Esophagus muscularis mucosa (tissue), 4 donors: ENCODE measurements around the gene TP73. TPM values are rescaled to one million over a fixed set of nuclear protein-coding genes. Genes with fewer than 3 reads are reported as not detected.

Experiments used
- DNase-seq: peaks from one replicate; pipeline ENCODE4 v3.0.0-alpha.2; 2017; ENCODE audit errors: extremely low spot score
- H3K27ac ChIP-seq, 4 donors: fragments of 200-600 bp; sonication (generic); replicated peaks in 1 of 4; 1 replicate in 3 of 4; 2 replicates in 1 of 4; pipeline ENCODE4 v1.5.1; 2016 to 2019; ENCODE audit warnings: mild to moderate bottlenecking in 1 of 4
- H3K27me3 ChIP-seq, 4 donors: fragments of 200-600 bp; sonication (generic); one replicate each; pipeline versions ENCODE4 v1.5.1 to v1.6.0; 2016 to 2019
- H3K36me3 ChIP-seq, 4 donors: fragments of 200-600 bp; sonication (generic); one replicate each; pipeline ENCODE4 v1.5.1; 2016 to 2019
- H3K4me1 ChIP-seq, 4 donors: fragments of 200-600 bp; sonication (generic); one replicate each; pipeline ENCODE4 v1.5.1; 2016 to 2019
- H3K4me3 ChIP-seq, 4 donors: fragments of 200-600 bp; sonication (generic); 1 replicate in 2 of 4; 2 replicates in 2 of 4; pipeline ENCODE4 v1.5.1; 2016 to 2019; ENCODE audit warnings: mild to moderate bottlenecking in 4 of 4, moderate library complexity in 1 of 4
- H3K9me3 ChIP-seq, 4 donors: fragments of 200-600 bp; sonication (generic); 1 replicate in 3 of 4; 2 replicates in 1 of 4; pipeline ENCODE4 v1.5.1; 2016 to 2019
- EP300 ChIP-seq: sonication (generic); formaldehyde crosslinking; IDR thresholded peaks from one replicate; pipeline ENCODE4 v1.6.1; 2017; ENCODE audit warnings: antibody characterized with exemption
- POLR2A ChIP-seq: fragments of 450-650 bp; IDR thresholded peaks from one replicate; pipeline ENCODE4 v1.6.1; 2017; ENCODE audit warnings: antibody characterized with exemption, moderate library complexity, mild to moderate bottlenecking, low read depth
- POLR2AphosphoS5 ChIP-seq, 2 donors: sonication (generic); formaldehyde crosslinking; IDR thresholded peaks; one replicate each; pipeline ENCODE4 v1.6.1; 2017; ENCODE audit warnings: antibody characterized with exemption in 2 of 2
- WGBS: methylation state at CpG from one replicate; pipeline ENCODE4 v1.1.5; 2018; 5-methylcytosine and 5-hydroxymethylcytosine counted together
- intact Hi-C: fragments of 100-400 bp; cut with DNase I; formaldehyde crosslinking; loops from one replicate; pipeline ENCODE4 v1.15.1; 2023
- total RNA-seq, 4 donors: library from RNA; depleted of rRNA; stranded (reverse); fragments of >200 nt; gene quantifications; one replicate each; pipeline versions ENCODE4 v1.1.0 to v1.2.1, GENCODE V29; 2016
- TF ChIP-seq, protein P1 (sequence below), 3 experiments: fragments of 200-600 bp in 2 of 3; fragments of 450-650 bp in 1 of 3; sonication (generic) in 2 of 3; IDR thresholded peaks; one replicate each; pipeline ENCODE4 v1.5.1; 2017 to 2019; ENCODE audit warnings: antibody characterized with exemption in 3 of 3, mild to moderate bottlenecking in 2 of 3, moderate library complexity in 1 of 3

The TP73 gene
- total RNA-seq, 4 donors from 2014 or later = not detected

DNA sequence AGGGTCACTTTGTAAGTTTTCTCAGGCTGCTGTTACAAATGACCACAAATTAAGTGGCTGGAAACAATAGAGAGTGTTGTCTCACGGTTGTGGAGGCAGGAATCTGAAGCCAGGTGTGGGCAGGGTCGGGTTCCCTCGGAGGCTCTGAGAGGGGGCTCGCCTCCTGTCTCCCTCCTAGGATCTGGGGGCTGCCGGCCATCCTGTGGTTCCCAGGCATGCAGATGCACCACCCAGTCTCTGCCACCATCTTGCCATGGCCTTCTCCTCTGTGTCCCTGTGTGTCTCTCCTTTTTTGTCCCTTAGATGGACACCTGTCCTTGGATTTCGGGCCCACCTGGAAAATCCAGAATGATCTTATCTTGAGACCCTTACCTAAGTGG, 4.8 kb downstream of the TP73 start:
- H3K27me3 ChIP-seq = peaks cover 0 to 74% (median 27%) of the 10 kb centered on the region in 4 donors
- H3K36me3 ChIP-seq = no peaks in the 10 kb centered on the region
- peaks cover 4 to 13% (median 9%) of the 10 kb centered on the region in 4 donors for H3K4me1 ChIP-seq
- H3K9me3 ChIP-seq = no peaks in the 10 kb centered on the region
- WGBS = 77% methylated on average over 6 of the region's 6 CpGs
- TF ChIP-seq POLR2AphosphoS5 (IDR thresholded peaks at IDR 0.05) = no peak
- TF ChIP-seq POLR2A = no peak
- TF ChIP-seq, protein P1, sequence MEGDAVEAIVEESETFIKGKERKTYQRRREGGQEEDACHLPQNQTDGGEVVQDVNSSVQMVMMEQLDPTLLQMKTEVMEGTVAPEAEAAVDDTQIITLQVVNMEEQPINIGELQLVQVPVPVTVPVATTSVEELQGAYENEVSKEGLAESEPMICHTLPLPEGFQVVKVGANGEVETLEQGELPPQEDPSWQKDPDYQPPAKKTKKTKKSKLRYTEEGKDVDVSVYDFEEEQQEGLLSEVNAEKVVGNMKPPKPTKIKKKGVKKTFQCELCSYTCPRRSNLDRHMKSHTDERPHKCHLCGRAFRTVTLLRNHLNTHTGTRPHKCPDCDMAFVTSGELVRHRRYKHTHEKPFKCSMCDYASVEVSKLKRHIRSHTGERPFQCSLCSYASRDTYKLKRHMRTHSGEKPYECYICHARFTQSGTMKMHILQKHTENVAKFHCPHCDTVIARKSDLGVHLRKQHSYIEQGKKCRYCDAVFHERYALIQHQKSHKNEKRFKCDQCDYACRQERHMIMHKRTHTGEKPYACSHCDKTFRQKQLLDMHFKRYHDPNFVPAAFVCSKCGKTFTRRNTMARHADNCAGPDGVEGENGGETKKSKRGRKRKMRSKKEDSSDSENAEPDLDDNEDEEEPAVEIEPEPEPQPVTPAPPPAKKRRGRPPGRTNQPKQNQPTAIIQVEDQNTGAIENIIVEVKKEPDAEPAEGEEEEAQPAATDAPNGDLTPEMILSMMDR (IDR thresholded peaks at IDR 0.05) = no peak
- TF ChIP-seq EP300 = no peak
- H3K4me3 ChIP-seq = no peak overlapping the region
- intact Hi-C loops = no loop called here
- DNase-seq = no peak
- no peak overlapping the region for H3K27ac ChIP-seq

DNA sequence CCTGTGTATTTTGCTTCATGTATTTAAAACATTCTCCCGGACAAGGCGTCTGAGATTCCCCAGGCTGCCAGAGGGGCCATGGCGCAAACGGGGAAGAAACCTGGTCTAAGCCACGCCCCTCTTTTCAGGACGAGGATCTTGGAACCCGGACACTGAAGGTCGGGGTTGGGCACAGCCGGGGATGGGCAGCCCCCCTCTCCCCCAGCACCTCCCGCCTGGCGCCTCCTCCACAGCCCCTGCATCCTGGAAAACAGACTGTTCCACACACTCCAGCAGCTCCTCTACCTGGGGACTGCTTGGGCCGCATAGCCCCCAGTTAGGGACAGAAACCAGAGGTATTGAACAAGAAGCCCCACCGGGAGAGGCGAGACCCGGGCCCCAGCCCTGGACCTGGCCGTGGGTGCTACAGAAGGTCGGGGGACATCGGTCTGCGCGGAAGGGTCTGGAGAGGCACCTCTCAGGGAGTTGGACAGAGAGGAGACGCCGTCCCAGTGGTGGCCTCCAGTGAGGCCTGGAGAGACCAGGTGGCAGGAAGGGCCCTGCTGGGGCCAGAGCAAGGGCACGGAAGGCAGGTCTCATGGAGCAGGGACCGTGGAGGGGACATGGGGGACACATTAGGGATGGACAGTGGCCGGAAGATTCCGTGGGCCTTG, 5.4 kb downstream of the TP73 start:
- Histone ChIP-seq H3K9me3 (no peaks in the 10 kb centered on the region), H3K27ac (no peak overlapping the region), H3K36me3 (no peaks in the 10 kb centered on the region), H3K27me3 (peaks cover 0 to 74% (median 22%) of the 10 kb centered on the region in 4 donors), H3K4me3 (no peak overlapping the region), H3K4me1 (peaks cover under 1 to 7% (median 3%) of the 10 kb centered on the region in 4 donors)
- intact Hi-C loops = no loop called here
- TF ChIP-seq POLR2AphosphoS5 (IDR thresholded peaks at IDR 0.05) (no peak), POLR2A (no peak), EP300 (no peak)
- TF ChIP-seq, protein P1 (IDR thresholded peaks at IDR 0.05) = no peak
- whole genome bisulfite sequencing = 77% methylated on average over 26 of the region's 26 CpGs
- DNase-seq = no peak

DNA sequence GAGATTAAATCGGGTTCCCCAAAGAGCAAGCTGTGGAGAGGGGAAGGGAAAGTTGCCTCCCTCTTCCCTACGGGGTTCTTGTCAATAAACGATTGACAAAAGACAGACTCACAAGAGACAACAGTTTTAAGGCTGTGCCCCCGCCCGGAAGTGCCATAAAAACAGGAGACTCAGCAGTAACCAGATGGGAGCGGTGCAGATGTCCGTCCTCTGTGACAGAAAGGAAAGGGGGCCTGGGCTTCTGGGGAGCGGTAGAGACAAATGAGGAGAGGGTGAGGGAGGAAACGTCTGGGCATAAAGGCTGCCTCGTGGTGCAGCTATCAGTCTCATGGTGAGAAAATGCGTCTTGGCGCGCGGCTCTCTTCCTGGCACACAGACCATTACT, 5.9 kb downstream of the TP73 start:
- TF ChIP-seq POLR2A (no peak), POLR2AphosphoS5 (IDR thresholded peaks at IDR 0.05) (no peak), EP300 (no peak)
- TF ChIP-seq, protein P1 (IDR thresholded peaks at IDR 0.05) = no peak
- intact Hi-C loops = no loop called here
- H3K9me3 ChIP-seq = no peaks in the 10 kb centered on the region
- H3K4me1 ChIP-seq = peaks cover 0 to 2% (median 0%) of the 10 kb centered on the region in 4 donors
- no peak for DNase-seq
- no peak overlapping the region for H3K27ac ChIP-seq
- 66% methylated on average over 14 of the region's 14 CpGs for WGBS
- H3K27me3 ChIP-seq = peaks cover 0 to 74% (median 16%) of the 10 kb centered on the region in 4 donors
- no peaks in the 10 kb centered on the region for H3K36me3 ChIP-seq
- H3K4me3 ChIP-seq = no peak overlapping the region

DNA sequence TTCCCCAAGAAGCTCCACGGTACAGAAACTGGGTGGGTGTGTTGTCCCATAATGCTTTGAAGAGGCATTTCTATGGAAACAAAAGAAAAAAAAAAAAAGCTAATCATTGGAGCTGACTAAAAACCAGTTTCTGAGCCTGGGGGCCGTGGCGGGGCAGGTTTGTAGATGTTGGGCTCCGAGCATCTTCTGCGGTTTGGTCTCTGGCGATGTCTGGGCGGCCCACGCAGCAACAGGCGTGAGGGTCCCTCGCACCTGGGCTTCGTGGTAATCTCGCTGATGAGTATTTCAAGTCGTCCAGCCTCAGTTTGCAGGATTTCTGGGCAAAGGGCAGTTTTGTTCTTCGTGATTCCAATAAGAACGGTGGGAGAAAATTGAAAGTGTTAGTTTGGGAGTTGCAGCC, 6.8 kb downstream of the TP73 start:
- no peaks in the 10 kb centered on the region for H3K9me3 ChIP-seq
- no peaks in the 10 kb centered on the region for H3K4me1 ChIP-seq
- no peak for TF ChIP-seq POLR2AphosphoS5 (IDR thresholded peaks at IDR 0.05)
- TF ChIP-seq, protein P1 (IDR thresholded peaks at IDR 0.05) = no peak
- TF ChIP-seq POLR2A = no peak
- no peak for TF ChIP-seq EP300
- WGBS = 95% methylated on average over 15 of the region's 15 CpGs
- H3K36me3 ChIP-seq = no peaks in the 10 kb centered on the region
- intact Hi-C loops = no loop called here
- peaks cover 0 to 72% (median 8%) of the 10 kb centered on the region in 4 donors for H3K27me3 ChIP-seq
- H3K27ac ChIP-seq = no peak overlapping the region
- H3K4me3 ChIP-seq = no peak overlapping the region
- DNase-seq = no peak

DNA sequence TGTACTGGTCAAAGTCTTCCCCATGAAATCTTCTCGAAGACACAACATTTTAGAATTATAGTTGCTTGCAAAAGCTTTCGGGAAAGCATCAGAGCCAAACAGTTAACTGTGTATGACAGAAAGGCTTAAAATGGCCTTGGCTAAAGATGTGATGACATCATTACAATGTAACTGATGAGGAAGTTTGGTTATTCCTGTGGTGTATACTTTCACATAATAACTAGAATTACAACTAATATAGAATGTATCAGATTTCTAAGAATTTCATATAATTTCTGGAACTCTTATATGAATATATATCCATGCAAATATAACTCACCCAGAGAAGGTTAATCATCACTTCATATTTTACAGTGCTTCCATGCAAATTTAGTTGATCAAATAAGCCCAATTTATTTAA, 8.4 kb downstream of the TP73 start:
- no peak for TF ChIP-seq POLR2A
- TF ChIP-seq EP300 = no peak
- TF ChIP-seq, protein P1 (IDR thresholded peaks at IDR 0.05) = no peak
- TF ChIP-seq POLR2AphosphoS5 (IDR thresholded peaks at IDR 0.05) = no peak
- 66% methylated on average over 2 of the region's 2 CpGs for WGBS
- intact Hi-C loops = no loop called here
- H3K4me1 ChIP-seq = no peaks in the 10 kb centered on the region
- H3K27me3 ChIP-seq = peaks cover 0 to 64% (median 2%) of the 10 kb centered on the region in 4 donors
- no peaks in the 10 kb centered on the region for H3K36me3 ChIP-seq
- H3K4me3 ChIP-seq = no peak overlapping the region
- DNase-seq = no peak
- H3K9me3 ChIP-seq = no peaks in the 10 kb centered on the region
- no peak overlapping the region for H3K27ac ChIP-seq
